22Rv1 (cell line): Measurements from ENCODE around the gene ITCH.
"Not testable (repeated sequence)": the region's sequence is repeated elsewhere in the genome, so short reads cannot be mapped to it uniquely, and the experiment has no call there.

Experiments
- ZFX ChIP-seq: fragments of 450-650 bp; IDR thresholded peaks from 2 replicates; pipeline ENCODE4 v1.6.1; 2017; ENCODE audit warnings: antibody characterized with exemption, borderline replicate concordance
- TF ChIP-seq, protein P1 (sequence below): fragments of 450-650 bp; IDR thresholded peaks from 2 replicates; pipeline ENCODE4 v1.5.1; 2017; ENCODE audit warnings: mild to moderate bottlenecking

- TF ChIP-seq, protein P1, sequence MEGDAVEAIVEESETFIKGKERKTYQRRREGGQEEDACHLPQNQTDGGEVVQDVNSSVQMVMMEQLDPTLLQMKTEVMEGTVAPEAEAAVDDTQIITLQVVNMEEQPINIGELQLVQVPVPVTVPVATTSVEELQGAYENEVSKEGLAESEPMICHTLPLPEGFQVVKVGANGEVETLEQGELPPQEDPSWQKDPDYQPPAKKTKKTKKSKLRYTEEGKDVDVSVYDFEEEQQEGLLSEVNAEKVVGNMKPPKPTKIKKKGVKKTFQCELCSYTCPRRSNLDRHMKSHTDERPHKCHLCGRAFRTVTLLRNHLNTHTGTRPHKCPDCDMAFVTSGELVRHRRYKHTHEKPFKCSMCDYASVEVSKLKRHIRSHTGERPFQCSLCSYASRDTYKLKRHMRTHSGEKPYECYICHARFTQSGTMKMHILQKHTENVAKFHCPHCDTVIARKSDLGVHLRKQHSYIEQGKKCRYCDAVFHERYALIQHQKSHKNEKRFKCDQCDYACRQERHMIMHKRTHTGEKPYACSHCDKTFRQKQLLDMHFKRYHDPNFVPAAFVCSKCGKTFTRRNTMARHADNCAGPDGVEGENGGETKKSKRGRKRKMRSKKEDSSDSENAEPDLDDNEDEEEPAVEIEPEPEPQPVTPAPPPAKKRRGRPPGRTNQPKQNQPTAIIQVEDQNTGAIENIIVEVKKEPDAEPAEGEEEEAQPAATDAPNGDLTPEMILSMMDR = not testable (repeated sequence)
- TF ChIP-seq ZFX = not testable (repeated sequence)
Observed at GRCh38 chr20:34405247-34405651, 42.2 kb downstream of the ITCH start.
